Fibroblast of lung (primary cell): ENCODE results near the gene SPINK14. TPM values are rescaled to one million over a fixed set of nuclear protein-coding genes. Genes with fewer than 3 reads are reported as not detected.

ENCODE experiments used
- DNase-seq, 2 donors: peaks; one replicate each; pipeline versions ENCODE4 v3.0.0 to v3.0.0-alpha.2; 2010; ENCODE audit warnings: low read depth in 2 of 2
- H2AFZ ChIP-seq: 2 replicates; pipeline ENCODE4 v1.5.1; 2012; ENCODE audit warnings: low read length, control low read depth, inconsistent platforms
- H3K27ac ChIP-seq: 2 replicates; pipeline ENCODE4 v1.5.1; 2011; ENCODE audit warnings: low read length, control low read depth; ENCODE audit not compliant: insufficient read depth
- H3K27me3 ChIP-seq: 2 replicates; pipeline ENCODE4 v1.5.1; 2011; ENCODE audit warnings: mild to moderate bottlenecking, low read length; ENCODE audit not compliant: control insufficient read depth, insufficient read depth
- H3K36me3 ChIP-seq: 2 replicates; pipeline ENCODE4 v1.5.1; 2011; ENCODE audit warnings: low read length; ENCODE audit not compliant: control insufficient read depth, insufficient read depth
- H3K4me1 ChIP-seq: 2 replicates; pipeline ENCODE4 v1.5.1; 2011; ENCODE audit warnings: low read length; ENCODE audit not compliant: control insufficient read depth, insufficient read depth; ENCODE audit errors: extremely low read depth
- H3K4me2 ChIP-seq: 2 replicates; pipeline ENCODE4 v1.5.1; 2011; ENCODE audit warnings: low read length, control low read depth; ENCODE audit not compliant: insufficient read depth; ENCODE audit errors: extremely low read depth
- H3K4me3 ChIP-seq, 4 experiments: fragments of 200-600 bp in 1 of 4; sonication (generic) in 1 of 4; replicated peaks in 1 of 4; 2 replicates each; pipeline ENCODE4 v1.5.1; 2011 to 2016; ENCODE audit warnings: low read length in 4 of 4, low read depth in 3 of 4, mild to moderate bottlenecking in 3 of 4, control low read depth in 2 of 4, inconsistent platforms in 1 of 4, mixed read lengths in 1 of 4; ENCODE audit not compliant: insufficient read depth in 1 of 4; ENCODE audit errors: control extremely low read depth in 1 of 4
- H3K79me2 ChIP-seq: 2 replicates; pipeline ENCODE4 v1.5.1; 2012; ENCODE audit warnings: mild to moderate bottlenecking, low read length, inconsistent platforms; ENCODE audit not compliant: control insufficient read depth, insufficient read depth
- H3K9ac ChIP-seq: 2 replicates; pipeline ENCODE4 v1.5.1; 2011; ENCODE audit warnings: mild to moderate bottlenecking, low read length, control low read depth; ENCODE audit not compliant: insufficient read depth
- H3K9me3 ChIP-seq: 2 replicates; pipeline ENCODE4 v1.5.1; 2012; ENCODE audit warnings: low read depth, low read length; ENCODE audit not compliant: control insufficient read depth, insufficient read depth
- H4K20me1 ChIP-seq: 2 replicates; pipeline ENCODE4 v1.5.1; 2011; ENCODE audit warnings: low read length; ENCODE audit not compliant: control insufficient read depth, insufficient read depth; ENCODE audit errors: extremely low read depth
- EZH2 ChIP-seq: IDR thresholded peaks from 2 replicates; pipeline ENCODE4 v1.5.1; 2012; ENCODE audit warnings: low read length, control low read depth, mild to moderate bottlenecking; ENCODE audit errors: missing control alignments
- polyA plus RNA-seq, 2 donors: library from polyadenylated mRNA; depleted of rRNA in 1 of 2; stranded (reverse) in 1 of 2; unstranded in 1 of 2; fragments of >200 nt; gene quantifications; 2 replicates each; pipeline ENCODE4 v1.2.1, GENCODE V29; 2011 to 2012; ENCODE audit warnings: missing spikeins in 1 of 2
- total RNA-seq: library from RNA; depleted of rRNA; stranded (reverse); fragments of >200 nt; gene quantifications from 2 replicates; pipeline ENCODE4 v1.2.1, GENCODE V29; 2014
- TF ChIP-seq, protein P1 (sequence below), 2 donors: IDR thresholded peaks in 1 of 2; conservative IDR thresholded peaks in 1 of 2; 1 replicate in 1 of 2; 2 replicates in 1 of 2; pipeline ENCODE4 v1.5.1; 2011 to 2012; ENCODE audit warnings: low read length in 2 of 2, control low read depth in 1 of 2, inconsistent platforms in 1 of 2, low read depth in 1 of 2, mild to moderate bottlenecking in 1 of 2

The SPINK14 gene
- total and polyA plus RNA-seq, 2 donors (not counting 1 experiment from before 2014, with no cell fraction given), result not detected

GRCh38 chr5:148179234-148179824 lies 11.0 kb downstream of the SPINK14 start:
- no peak overlapping the region for H3K4me3 ChIP-seq
- no peaks in the 10 kb centered on the region for H3K9me3 ChIP-seq
- no peak overlapping the region for H3K27ac ChIP-seq
- H3K9ac ChIP-seq, result no peak overlapping the region
- DNase-seq, result peak; percentile 56 to 84
- no peaks in the 10 kb centered on the region for H3K4me1 ChIP-seq
- H3K36me3 ChIP-seq, result no peaks in the 10 kb centered on the region
- no peaks in the 10 kb centered on the region for H3K27me3 ChIP-seq
- TF ChIP-seq EZH2, result no peak
- TF ChIP-seq, protein P1, sequence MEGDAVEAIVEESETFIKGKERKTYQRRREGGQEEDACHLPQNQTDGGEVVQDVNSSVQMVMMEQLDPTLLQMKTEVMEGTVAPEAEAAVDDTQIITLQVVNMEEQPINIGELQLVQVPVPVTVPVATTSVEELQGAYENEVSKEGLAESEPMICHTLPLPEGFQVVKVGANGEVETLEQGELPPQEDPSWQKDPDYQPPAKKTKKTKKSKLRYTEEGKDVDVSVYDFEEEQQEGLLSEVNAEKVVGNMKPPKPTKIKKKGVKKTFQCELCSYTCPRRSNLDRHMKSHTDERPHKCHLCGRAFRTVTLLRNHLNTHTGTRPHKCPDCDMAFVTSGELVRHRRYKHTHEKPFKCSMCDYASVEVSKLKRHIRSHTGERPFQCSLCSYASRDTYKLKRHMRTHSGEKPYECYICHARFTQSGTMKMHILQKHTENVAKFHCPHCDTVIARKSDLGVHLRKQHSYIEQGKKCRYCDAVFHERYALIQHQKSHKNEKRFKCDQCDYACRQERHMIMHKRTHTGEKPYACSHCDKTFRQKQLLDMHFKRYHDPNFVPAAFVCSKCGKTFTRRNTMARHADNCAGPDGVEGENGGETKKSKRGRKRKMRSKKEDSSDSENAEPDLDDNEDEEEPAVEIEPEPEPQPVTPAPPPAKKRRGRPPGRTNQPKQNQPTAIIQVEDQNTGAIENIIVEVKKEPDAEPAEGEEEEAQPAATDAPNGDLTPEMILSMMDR (conservative IDR thresholded peaks at IDR 0.05 in 1 of 2, IDR thresholded peaks at IDR 0.05 in 1 of 2; ENCODE audit: low read depth in 1 of 2, low read length in 2 of 2), result peak; percentile 72 to 77
- H3K79me2 ChIP-seq, result no peaks in the 10 kb centered on the region
- no peaks in the 10 kb centered on the region for H4K20me1 ChIP-seq
- no peak overlapping the region for H3K4me2 ChIP-seq
- no peak overlapping the region for H2AFZ ChIP-seq

DNA sequence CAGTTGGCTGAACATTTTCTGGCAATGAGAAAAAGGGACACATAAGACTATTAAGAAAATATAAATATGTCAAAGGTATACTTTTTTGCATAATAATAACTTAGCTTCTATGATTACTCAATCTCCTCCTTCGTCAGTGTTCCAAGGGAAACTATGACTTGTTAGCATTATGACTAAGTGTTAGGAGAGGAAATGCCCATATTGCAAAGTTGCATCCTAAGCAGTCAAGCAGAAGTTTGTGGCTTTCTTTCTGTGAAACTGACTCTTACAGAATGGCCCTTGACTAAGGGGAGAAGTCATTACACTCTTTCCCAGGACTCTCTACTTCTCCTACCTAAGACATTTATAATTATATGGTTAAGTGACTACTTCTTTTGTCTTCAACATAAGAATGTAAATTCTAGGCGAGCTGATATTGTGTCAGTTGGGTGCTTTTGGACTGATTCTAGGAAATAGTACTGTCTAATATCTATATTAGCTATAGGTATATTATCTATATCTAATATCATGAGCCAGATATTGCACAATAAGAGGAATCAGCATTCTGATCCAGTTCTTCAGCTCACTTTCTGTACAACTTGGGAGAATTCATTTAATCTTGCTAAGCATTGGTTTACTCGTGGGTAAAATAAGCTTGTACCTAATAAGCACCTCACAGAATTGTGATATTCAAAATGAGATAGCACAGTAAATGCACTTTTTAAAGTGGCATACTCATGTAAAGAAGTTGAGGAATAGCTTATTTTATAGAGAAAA lies 18.1 kb downstream of the SPINK14 start:
- Histone ChIP-seq H3K9ac (no peak overlapping the region), H3K4me2 (no peak overlapping the region), H3K9me3 (no peaks in the 10 kb centered on the region), H2AFZ (no peak overlapping the region), H3K79me2 (no peaks in the 10 kb centered on the region), H3K4me1 (no peaks in the 10 kb centered on the region), H3K36me3 (no peaks in the 10 kb centered on the region), H3K27me3 (no peaks in the 10 kb centered on the region), H3K27ac (no peak overlapping the region), H4K20me1 (no peaks in the 10 kb centered on the region), H3K4me3 (no peak overlapping the region)
- DNase-seq, result peak; percentile 80 to 83
- TF ChIP-seq, protein P1 (conservative IDR thresholded peaks at IDR 0.05 in 1 of 2, IDR thresholded peaks at IDR 0.05 in 1 of 2; ENCODE audit: low read depth in 1 of 2, low read length in 2 of 2), result no peak
- no peak for TF ChIP-seq EZH2

DNA sequence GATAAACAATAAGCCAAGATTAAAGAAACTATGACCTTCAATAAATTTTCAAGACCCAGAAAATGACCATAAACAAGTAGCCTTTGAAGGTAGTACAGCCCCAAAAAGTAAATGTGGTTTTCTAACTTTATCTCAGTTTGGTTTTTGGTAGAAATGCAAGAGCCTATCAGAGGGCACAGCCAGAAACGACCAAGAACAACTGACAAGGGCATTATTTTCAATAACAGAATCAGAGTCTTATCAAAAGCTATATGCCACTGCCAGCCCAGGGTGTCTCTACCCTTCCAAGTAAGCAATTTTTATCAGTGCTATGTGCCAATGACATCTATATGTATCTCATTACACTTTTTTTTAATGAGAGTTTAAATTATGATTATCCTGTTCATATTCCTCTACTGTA lies 22.7 kb downstream of the SPINK14 start:
- Histone ChIP-seq H3K36me3 (no peaks in the 10 kb centered on the region), H2AFZ (no peak overlapping the region), H3K9ac (no peak overlapping the region), H3K4me3 (no peak overlapping the region), H3K79me2 (no peaks in the 10 kb centered on the region), H4K20me1 (no peaks in the 10 kb centered on the region), H3K4me2 (no peak overlapping the region), H3K4me1 (no peaks in the 10 kb centered on the region), H3K27ac (no peak overlapping the region), H3K27me3 (no peaks in the 10 kb centered on the region), H3K9me3 (no peaks in the 10 kb centered on the region)
- TF ChIP-seq, protein P1 (conservative IDR thresholded peaks at IDR 0.05 in 1 of 2, IDR thresholded peaks at IDR 0.05 in 1 of 2; ENCODE audit: low read depth in 1 of 2, low read length in 2 of 2), result no peak
- no peak for TF ChIP-seq EZH2
- DNase-seq, result no peak
